COLO829 (cell line): ENCODE results near the gene OTUB2.

Experiments
- DNase-seq: peaks from one replicate; pipeline ENCODE4 v3.0.0; 2012; ENCODE audit warnings: low spot score

Gene OTUB2

GRCh38 chr14:94026173-94026888 lies at the start of gene OTUB2:
Gene OTUB2, plus strand, starts transcription at chr14:94026340. Its CDS starts 198 bp downstream, at chr14:94026538.
- peak; percentile 100 for DNase-seq

- DNase-seq, result peak; percentile 85
Observed at GRCh38 chr14:93976477-93977057, 49.6 kb upstream of the OTUB2 start, which contains the start of gene ASB2. Gene ASB2, minus strand, starts transcription at chr14:93976570. Its CDS starts 12,031 bp downstream, at chr14:93964539.

GRCh38 chr14:93977171-93977570 lies 49.0 kb upstream of the OTUB2 start:
- no peak for DNase-seq

- DNase-seq, result no peak
Observed at GRCh38 chr14:93977790-93978581, 48.2 kb upstream of the OTUB2 start.

GRCh38 chr14:93978735-93979134 lies 47.4 kb upstream of the OTUB2 start:
- DNase-seq, result no peak

GRCh38 chr14:93980456-93981201 lies 45.5 kb upstream of the OTUB2 start:
- no peak for DNase-seq

- DNase-seq, result no peak
Observed at GRCh38 chr14:93981316-93982229, 44.6 kb upstream of the OTUB2 start.

- DNase-seq, result no peak
Observed at GRCh38 chr14:93982230-93983007, 43.7 kb upstream of the OTUB2 start.

- no peak for DNase-seq
Observed at GRCh38 chr14:93984070-93984469, 42.1 kb upstream of the OTUB2 start.

- peak; percentile 82 for DNase-seq
Observed at GRCh38 chr14:93984987-93985410, 41.1 kb upstream of the OTUB2 start.

GRCh38 chr14:93986955-93987354 lies 39.2 kb upstream of the OTUB2 start:
- DNase-seq, result no peak

- no peak for DNase-seq
Observed at GRCh38 chr14:93987376-93987775, 38.8 kb upstream of the OTUB2 start.

GRCh38 chr14:93987815-93988476 lies 38.2 kb upstream of the OTUB2 start:
- DNase-seq, result no peak

- no peak for DNase-seq
Observed at GRCh38 chr14:93989939-93990338, 36.2 kb upstream of the OTUB2 start.

- no peak for DNase-seq
Observed at GRCh38 chr14:93991212-93991611, 34.9 kb upstream of the OTUB2 start.

GRCh38 chr14:93991649-93992048 lies 34.5 kb upstream of the OTUB2 start:
- no peak for DNase-seq

- DNase-seq, result no peak
Observed at GRCh38 chr14:93993382-93993781, 32.8 kb upstream of the OTUB2 start.

GRCh38 chr14:93994919-93995682 lies 31.0 kb upstream of the OTUB2 start:
- peak; percentile 37 for DNase-seq

GRCh38 chr14:93996130-93996695 lies 29.9 kb upstream of the OTUB2 start:
- no peak for DNase-seq
